ENCODE measurements around the gene TSHR.

DNA sequence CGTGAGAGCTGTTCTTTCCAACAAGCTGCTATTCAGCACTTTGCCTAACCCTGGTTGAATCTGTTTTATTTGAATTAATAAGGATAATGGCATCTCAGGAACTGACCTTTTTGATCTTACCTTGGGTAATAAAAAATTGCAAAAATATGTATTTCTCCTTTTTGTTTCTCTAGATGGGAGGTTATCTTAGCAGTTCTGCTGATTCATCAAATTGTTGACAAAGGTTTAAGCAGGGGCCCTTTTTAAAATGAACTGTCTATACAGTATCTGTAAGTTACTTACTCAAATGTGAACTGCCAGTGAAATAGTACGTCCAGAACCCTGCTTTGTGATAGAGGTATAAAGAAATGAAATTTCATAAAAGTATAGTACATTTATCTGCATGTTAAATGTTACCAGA lies 681 bp downstream of the TSHR start:
- no peak for TF ChIP-seq POLR2AphosphoS5 (IDR thresholded peaks at IDR 0.05; ENCODE audit: borderline replicate concordance, low read depth, low read length)
- TF ChIP-seq EZH2 (IDR thresholded peaks at IDR 0.05), result no peak

All from SK-N-MC (cell line).